ENCODE measurements around the gene TMEM201. TPM values are rescaled to one million over a fixed set of nuclear protein-coding genes. Genes with fewer than 3 reads are reported as not detected.

Gene TMEM201
- total RNA-seq, 2 donors from 2014 or later = 5.1 to 18.1 TPM

DNA sequence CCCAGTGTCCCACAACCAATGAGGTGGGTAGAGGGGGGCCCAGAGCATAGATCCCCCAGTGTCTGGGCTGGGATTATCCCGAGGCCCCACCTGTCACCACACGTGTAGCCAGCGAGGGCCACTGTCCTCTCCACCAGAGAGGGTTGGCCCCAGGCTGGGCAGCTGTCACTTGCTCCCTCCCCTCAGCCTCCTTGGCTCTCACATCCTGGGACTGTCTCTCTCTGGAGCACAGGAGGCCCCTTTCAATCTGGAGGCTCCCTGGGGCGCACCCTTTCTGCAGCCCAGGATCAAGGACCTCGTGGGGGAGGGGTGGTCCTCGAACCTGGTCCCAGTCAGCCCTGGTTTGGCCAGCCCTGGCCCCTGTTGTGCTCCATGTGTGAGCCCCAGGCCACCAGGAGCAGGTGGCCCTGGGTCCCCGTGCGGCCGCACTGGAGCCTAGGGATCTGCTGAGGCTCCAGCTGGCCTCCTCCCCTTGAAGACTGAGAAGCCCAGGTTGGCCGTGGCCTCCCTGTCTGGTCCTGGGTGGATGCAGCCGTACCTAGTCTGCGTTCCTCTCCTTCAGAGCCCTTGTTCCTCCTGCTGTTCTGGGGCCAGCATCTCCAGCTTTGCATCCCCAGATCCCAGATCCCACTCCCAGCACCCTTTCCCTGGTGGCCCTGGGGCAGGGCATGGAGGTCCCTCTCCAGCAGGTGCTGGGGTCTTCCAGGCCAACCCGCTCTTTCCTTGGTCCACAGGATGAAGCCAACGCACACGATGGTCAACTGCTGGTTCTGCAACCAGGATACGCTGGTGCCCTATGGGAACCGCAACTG is 6.7 kb downstream of the TMEM201 start:
- H3K9ac ChIP-seq (ENCODE audit: low read depth in 2 of 2, low read length in 2 of 2) = no peak overlapping the region
- H3K27me3 ChIP-seq = no peaks in the 10 kb centered on the region
- intact Hi-C loops (cut with DNase I) = no loop called here
- no peaks in the 10 kb centered on the region for H3K9me3 ChIP-seq
- TF ChIP-seq, protein P1, sequence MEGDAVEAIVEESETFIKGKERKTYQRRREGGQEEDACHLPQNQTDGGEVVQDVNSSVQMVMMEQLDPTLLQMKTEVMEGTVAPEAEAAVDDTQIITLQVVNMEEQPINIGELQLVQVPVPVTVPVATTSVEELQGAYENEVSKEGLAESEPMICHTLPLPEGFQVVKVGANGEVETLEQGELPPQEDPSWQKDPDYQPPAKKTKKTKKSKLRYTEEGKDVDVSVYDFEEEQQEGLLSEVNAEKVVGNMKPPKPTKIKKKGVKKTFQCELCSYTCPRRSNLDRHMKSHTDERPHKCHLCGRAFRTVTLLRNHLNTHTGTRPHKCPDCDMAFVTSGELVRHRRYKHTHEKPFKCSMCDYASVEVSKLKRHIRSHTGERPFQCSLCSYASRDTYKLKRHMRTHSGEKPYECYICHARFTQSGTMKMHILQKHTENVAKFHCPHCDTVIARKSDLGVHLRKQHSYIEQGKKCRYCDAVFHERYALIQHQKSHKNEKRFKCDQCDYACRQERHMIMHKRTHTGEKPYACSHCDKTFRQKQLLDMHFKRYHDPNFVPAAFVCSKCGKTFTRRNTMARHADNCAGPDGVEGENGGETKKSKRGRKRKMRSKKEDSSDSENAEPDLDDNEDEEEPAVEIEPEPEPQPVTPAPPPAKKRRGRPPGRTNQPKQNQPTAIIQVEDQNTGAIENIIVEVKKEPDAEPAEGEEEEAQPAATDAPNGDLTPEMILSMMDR (IDR thresholded peaks at IDR 0.05) = no peak
- no peak overlapping the region for H3K27ac ChIP-seq
- H3K4me3 ChIP-seq = no peak overlapping the region
- no peaks in the 10 kb centered on the region for H3K36me3 ChIP-seq
- H3K4me1 ChIP-seq = no peaks in the 10 kb centered on the region
- no peak for DNase-seq

DNA sequence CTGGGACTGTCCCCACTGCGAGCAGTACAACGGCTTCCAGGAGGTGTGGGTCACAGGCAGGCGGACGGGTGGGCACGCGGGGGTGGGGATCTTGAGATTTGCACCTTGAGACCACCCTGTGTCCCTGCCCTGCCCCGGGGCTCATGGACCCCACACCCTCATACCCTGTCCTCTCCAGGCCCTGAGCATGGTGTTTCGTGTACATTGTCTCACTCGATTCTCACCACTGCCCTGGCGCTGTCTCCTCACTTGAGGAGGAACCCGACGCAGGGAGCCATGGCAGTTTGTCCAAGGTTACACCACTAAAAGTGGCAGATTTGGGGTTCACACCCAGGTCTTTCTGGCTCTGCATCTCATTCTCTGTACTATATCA is 7.2 kb downstream of the TMEM201 start:
- no peak for DNase-seq
- intact Hi-C loops (cut with DNase I) = no loop called here
- H3K36me3 ChIP-seq = no peaks in the 10 kb centered on the region
- no peak overlapping the region for H3K9ac ChIP-seq (ENCODE audit: low read depth in 2 of 2, low read length in 2 of 2)
- no peaks in the 10 kb centered on the region for H3K4me1 ChIP-seq
- H3K4me3 ChIP-seq = no peak overlapping the region
- H3K27ac ChIP-seq = no peak overlapping the region
- TF ChIP-seq, protein P1 (IDR thresholded peaks at IDR 0.05) = no peak
- H3K27me3 ChIP-seq = no peaks in the 10 kb centered on the region
- no peaks in the 10 kb centered on the region for H3K9me3 ChIP-seq

DNA sequence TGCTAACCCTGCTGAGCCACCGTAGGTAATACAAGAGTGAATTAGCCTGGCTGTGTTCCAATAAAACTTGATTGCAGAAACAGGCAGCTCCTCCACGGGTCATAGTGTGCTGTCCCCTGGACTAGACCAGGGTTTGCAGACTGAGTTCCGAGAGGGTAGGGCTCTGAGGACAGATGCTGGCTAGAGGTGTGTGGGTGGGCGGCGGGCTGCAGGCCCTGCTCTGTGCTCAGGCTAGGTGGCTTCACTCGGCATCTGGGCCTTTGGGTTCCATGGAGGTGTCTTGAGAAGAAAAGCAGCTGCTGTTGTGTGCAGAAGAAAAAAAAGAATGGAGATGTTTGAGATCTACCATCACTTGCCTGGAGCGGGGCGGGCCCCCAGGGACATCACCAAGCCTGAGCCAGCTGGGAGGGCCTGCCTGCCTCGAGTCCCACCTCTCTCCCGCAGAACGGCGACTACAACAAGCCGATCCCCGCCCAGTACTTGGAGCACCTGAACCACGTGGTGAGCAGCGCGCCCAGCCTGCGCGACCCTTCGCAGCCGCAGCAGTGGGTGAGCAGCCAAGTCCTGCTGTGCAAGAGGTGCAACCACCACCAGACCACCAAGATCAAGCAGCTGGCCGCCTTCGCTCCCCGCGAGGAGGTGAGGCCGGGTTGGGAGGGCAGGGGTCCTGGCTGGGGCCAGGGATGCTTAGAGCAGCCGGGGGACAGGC is 7.9 kb downstream of the TMEM201 start:
- Histone ChIP-seq H3K9ac (ENCODE audit: low read depth in 2 of 2, low read length in 2 of 2) (no peak overlapping the region), H3K4me1 (no peaks in the 10 kb centered on the region), H3K27ac (no peak overlapping the region), H3K27me3 (no peaks in the 10 kb centered on the region), H3K4me3 (no peak overlapping the region), H3K9me3 (no peaks in the 10 kb centered on the region), H3K36me3 (no peaks in the 10 kb centered on the region)
- TF ChIP-seq, protein P1 (IDR thresholded peaks at IDR 0.05) = no peak
- intact Hi-C loops (cut with DNase I) = no loop called here
- no peak for DNase-seq

DNA sequence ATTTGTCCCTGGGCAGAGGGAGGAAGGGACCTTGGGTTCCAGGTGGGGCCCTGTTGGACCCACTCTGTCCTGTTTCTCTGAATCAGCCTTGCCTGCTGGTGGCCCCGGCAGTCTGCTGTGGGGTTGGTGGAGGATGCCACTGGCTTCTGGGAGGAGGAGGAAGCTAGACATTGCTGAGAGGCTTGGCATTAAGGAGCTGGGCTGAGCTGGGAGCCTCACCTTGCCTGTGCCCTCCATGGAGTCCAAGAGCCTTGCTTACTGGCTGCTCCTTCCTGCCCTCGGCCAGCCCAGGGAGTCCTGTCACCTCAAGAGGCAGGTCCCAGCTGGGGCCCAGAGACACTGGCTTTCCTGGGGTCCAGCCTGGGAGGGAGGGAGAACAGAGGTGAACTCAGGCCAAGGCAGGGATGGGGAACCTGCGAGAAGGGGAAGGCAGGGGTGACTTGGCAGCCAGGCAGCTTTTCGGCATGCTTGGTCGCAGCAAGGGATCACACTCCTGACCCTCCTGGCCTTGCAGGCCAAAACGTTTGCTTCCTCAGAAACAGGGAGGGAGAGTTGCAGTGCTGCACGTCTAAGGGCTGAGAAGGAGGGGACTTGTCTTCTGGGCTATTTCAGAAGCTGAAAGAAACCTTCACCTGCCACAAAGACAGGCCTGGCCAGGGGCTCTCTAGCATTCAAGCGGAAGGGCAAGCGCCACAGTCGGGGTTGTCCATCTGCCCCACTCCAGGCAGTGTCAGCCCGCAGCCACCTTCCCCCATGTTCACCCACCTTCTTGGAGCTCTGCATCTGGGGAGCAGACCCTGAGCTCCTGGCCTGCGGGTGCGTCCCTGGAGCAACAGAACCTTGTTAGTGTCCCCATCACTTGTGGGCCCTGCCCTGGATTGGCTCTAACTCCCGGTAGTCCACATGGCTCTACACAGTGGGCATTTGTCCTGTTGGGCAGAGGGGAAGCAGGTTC is 8.9 kb downstream of the TMEM201 start:
- Histone ChIP-seq H3K9ac (ENCODE audit: low read depth in 2 of 2, low read length in 2 of 2) (no peak overlapping the region), H3K4me1 (no peaks in the 10 kb centered on the region), H3K9me3 (no peaks in the 10 kb centered on the region), H3K36me3 (no peaks in the 10 kb centered on the region), H3K4me3 (no peak overlapping the region), H3K27ac (no peak overlapping the region), H3K27me3 (no peaks in the 10 kb centered on the region)
- TF ChIP-seq, protein P1 (IDR thresholded peaks at IDR 0.05) = no peak
- intact Hi-C loops (cut with DNase I) = no loop called here
- DNase-seq = no peak

DNA sequence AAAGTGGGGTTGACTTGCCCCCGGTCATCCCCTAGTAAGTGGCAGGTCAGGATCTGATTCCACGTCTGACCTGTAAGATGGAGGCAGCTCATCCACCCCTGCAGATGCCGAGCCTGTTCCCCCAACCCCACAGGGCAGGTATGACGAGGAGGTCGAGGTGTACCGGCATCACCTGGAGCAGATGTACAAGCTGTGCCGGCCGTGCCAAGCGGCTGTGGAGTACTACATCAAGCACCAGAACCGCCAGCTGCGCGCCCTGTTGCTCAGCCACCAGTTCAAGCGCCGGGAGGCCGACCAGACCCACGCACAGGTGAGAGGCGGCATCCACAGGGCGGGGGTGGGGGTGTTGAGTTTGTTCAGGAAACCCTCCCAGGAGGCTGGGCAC is 9.6 kb downstream of the TMEM201 start:
- H3K27ac ChIP-seq = no peak overlapping the region
- no peaks in the 10 kb centered on the region for H3K9me3 ChIP-seq
- no peaks in the 10 kb centered on the region for H3K4me1 ChIP-seq
- no peaks in the 10 kb centered on the region for H3K27me3 ChIP-seq
- H3K9ac ChIP-seq (ENCODE audit: low read depth in 2 of 2, low read length in 2 of 2) = no peak overlapping the region
- H3K4me3 ChIP-seq = no peak overlapping the region
- TF ChIP-seq, protein P1 (IDR thresholded peaks at IDR 0.05) = no peak
- H3K36me3 ChIP-seq = no peaks in the 10 kb centered on the region
- DNase-seq = no peak
- intact Hi-C loops (cut with DNase I) = no loop called here
